IMR-90 (cell line): Measurements from ENCODE around the gene FGF19. TPM values are rescaled to one million over a fixed set of nuclear protein-coding genes. Genes with fewer than 3 reads are reported as not detected.

ENCODE experiments used
- ATAC-seq: fragments of 200-7000 bp; cut with Tn5 transposase; 2 replicates; pipeline ENCODE4 v1.9.1; 2020; ENCODE audit warnings: low read depth, mild to moderate bottlenecking, moderate library complexity
- BruUV-seq: library from RNA; stranded (reverse); fragments of 400-500 nt; replicated peaks from 2 replicates; lab custom pipeline; 2021; lab: Mats Ljungman, UMichigan
- CTCF ChIA-PET: fragments of 300-600 bp; formaldehyde crosslinking; extraction: SDS; loops from one replicate; lab custom pipeline; 2021; ENCODE audit warnings: antibody characterized with exemption; lab: Yijun Ruan, JAX
- POLR2A ChIA-PET: fragments of 300-600 bp; sonication (Branson Sonifier 250); formaldehyde crosslinking; loops from one replicate; lab custom pipeline; 2022; ENCODE audit warnings: antibody characterized with exemption; ENCODE audit not compliant: unreplicated experiment; lab: Charles Lee
- DNase-seq: peaks from one replicate; pipeline ENCODE4 v3.0.0; 2013
- H2AFZ ChIP-seq: replicated peaks from 2 replicates; pipeline ENCODE3; 2013; ENCODE audit warnings: low read length, mild to moderate bottlenecking; ENCODE audit not compliant: poor library complexity
- H2AK5ac ChIP-seq: 2 replicates; pipeline ENCODE4 v1.6.1; 2013; ENCODE audit warnings: low read depth, low read length, inconsistent platforms
- H2AK9ac ChIP-seq: replicated peaks from 2 replicates; pipeline ENCODE3; 2013; ENCODE audit warnings: mild to moderate bottlenecking, low read depth, low read length, moderate library complexity; ENCODE audit not compliant: poor library complexity
- H2BK120ac ChIP-seq: 2 replicates; pipeline ENCODE4 v1.6.1; 2013; ENCODE audit warnings: low read depth, low read length, inconsistent platforms
- H2BK15ac ChIP-seq: 3 replicates; pipeline ENCODE4 v1.6.1; 2013; ENCODE audit warnings: low read depth, low read length, inconsistent platforms
- H2BK20ac ChIP-seq: 2 replicates; pipeline ENCODE4 v1.6.1; 2013; ENCODE audit warnings: low read depth, mild to moderate bottlenecking, inconsistent platforms, low read length, moderate library complexity
- H2BK5ac ChIP-seq: 2 replicates; pipeline ENCODE4 v1.6.1; 2013; ENCODE audit warnings: mild to moderate bottlenecking, low read depth, low read length, inconsistent platforms; ENCODE audit not compliant: poor library complexity, severe bottlenecking
- H3K14ac ChIP-seq: replicated peaks from 2 replicates; pipeline ENCODE4 v1.6.1; 2013; ENCODE audit warnings: low read depth, low read length, inconsistent platforms
- H3K18ac ChIP-seq: 2 replicates; pipeline ENCODE4 v1.6.1; 2013; ENCODE audit warnings: low read depth, low read length, control low read depth
- H3K23ac ChIP-seq: 2 replicates; pipeline ENCODE4 v1.6.1; 2013; ENCODE audit warnings: low read depth, low read length, inconsistent platforms
- H3K27ac ChIP-seq: 2 replicates; pipeline ENCODE4 v1.5.1; 2013; ENCODE audit warnings: mild to moderate bottlenecking, control low read depth, low read length; ENCODE audit not compliant: insufficient read depth
- H3K27me3 ChIP-seq: 2 replicates; pipeline ENCODE4 v1.6.1; 2013; ENCODE audit warnings: low read length; ENCODE audit not compliant: control insufficient read depth, insufficient read depth
- H3K36me3 ChIP-seq: 2 replicates; pipeline ENCODE4 v1.6.1; 2013; ENCODE audit warnings: low read length, mixed read lengths; ENCODE audit not compliant: control insufficient read depth, insufficient read depth
- H3K4ac ChIP-seq: 2 replicates; pipeline ENCODE4 v1.6.1; 2013; ENCODE audit warnings: low read depth, low read length, inconsistent platforms
- H3K4me1 ChIP-seq: 2 replicates; pipeline ENCODE4 v1.6.1; 2013; ENCODE audit warnings: low read length, mixed read lengths; ENCODE audit not compliant: control insufficient read depth, insufficient read depth
- H3K4me2 ChIP-seq: 2 replicates; pipeline ENCODE4 v1.6.1; 2013; ENCODE audit warnings: low read depth, mild to moderate bottlenecking, control low read depth, low read length, moderate library complexity
- H3K4me3 ChIP-seq: 2 replicates; pipeline ENCODE4 v1.5.1; 2013; ENCODE audit warnings: low read depth, mild to moderate bottlenecking, control low read depth, low read length, moderate library complexity; ENCODE audit not compliant: insufficient read depth
- H3K56ac ChIP-seq: 2 replicates; pipeline ENCODE4 v1.6.1; 2013; ENCODE audit warnings: low read length, inconsistent platforms; ENCODE audit not compliant: insufficient read depth; ENCODE audit errors: extremely low read depth
- H3K79me1 ChIP-seq, 2 experiments: 2 replicates each; pipeline ENCODE4 v1.6.1; 2013; ENCODE audit warnings: low read length in 2 of 2, inconsistent platforms in 1 of 2, low read depth in 1 of 2
- H3K9ac ChIP-seq: 2 replicates; pipeline ENCODE4 v1.6.1; 2013; ENCODE audit warnings: low read depth, low read length, control low read depth
- H3K9me1 ChIP-seq: 2 replicates; pipeline ENCODE4 v1.6.1; 2013; ENCODE audit warnings: low read length, inconsistent platforms; ENCODE audit not compliant: insufficient read depth
- H3K9me3 ChIP-seq: 2 replicates; pipeline ENCODE4 v1.6.1; 2013; ENCODE audit warnings: low read length; ENCODE audit not compliant: control insufficient read depth, insufficient read depth
- H4K20me1 ChIP-seq: 2 replicates; pipeline ENCODE4 v1.6.1; 2013; ENCODE audit warnings: low read length, inconsistent platforms; ENCODE audit not compliant: insufficient read depth
- H4K5ac ChIP-seq: 2 replicates; pipeline ENCODE4 v1.6.1; 2013; ENCODE audit warnings: mild to moderate bottlenecking, low read depth, low read length, control low read depth
- H4K8ac ChIP-seq, 2 experiments: 2 replicates each; pipeline ENCODE4 v1.6.1; 2013; ENCODE audit warnings: low read depth in 2 of 2, low read length in 2 of 2, control low read depth in 1 of 2, inconsistent platforms in 1 of 2
- H4K91ac ChIP-seq: 2 replicates; pipeline ENCODE4 v1.6.1; 2013; ENCODE audit warnings: low read depth, low read length, inconsistent platforms; ENCODE audit not compliant: insufficient read depth
- BHLHE40 ChIP-seq: fragments of 150-350 bp; IDR thresholded peaks from 2 replicates; pipeline ENCODE4 v1.6.1; 2016; ENCODE audit warnings: mild to moderate bottlenecking, low read depth, low read length
- CEBPB ChIP-seq: IDR thresholded peaks from 2 replicates; pipeline ENCODE4 v1.6.1; 2012; ENCODE audit warnings: low read depth, low read length, improper control_type of control experiment
- CHD1 ChIP-seq: IDR thresholded peaks from 2 replicates; pipeline ENCODE4 v1.6.1; 2012; ENCODE audit warnings: low read depth, low read length, improper control_type of control experiment
- CTCF ChIP-seq: conservative IDR thresholded peaks from 2 replicates; pipeline ENCODE4 v1.5.1; 2012; ENCODE audit warnings: mild to moderate bottlenecking, low read depth, low read length, improper control_type of control experiment
- ELK1 ChIP-seq: fragments of 150-350 bp; IDR thresholded peaks from 2 replicates; pipeline ENCODE4 v1.6.1; 2016; ENCODE audit warnings: low read depth, mild to moderate bottlenecking, low read length, moderate library complexity, borderline replicate concordance
- MAFK ChIP-seq: IDR thresholded peaks from 2 replicates; pipeline ENCODE4 v1.6.1; 2012; ENCODE audit warnings: low read depth, low read length, improper control_type of control experiment
- MAZ ChIP-seq: IDR thresholded peaks from 2 replicates; pipeline ENCODE4 v1.6.1; 2012; ENCODE audit warnings: low read depth, mild to moderate bottlenecking, low read length, improper control_type of control experiment, moderate library complexity, borderline replicate concordance
- NFE2L2 ChIP-seq: fragments of 150-350 bp; IDR thresholded peaks from 2 replicates; pipeline ENCODE4 v1.6.1; 2016; ENCODE audit warnings: low read depth, mild to moderate bottlenecking, low read length
- POLR2A ChIP-seq: IDR thresholded peaks from 2 replicates; pipeline ENCODE4 v1.6.1; 2012; ENCODE audit warnings: mild to moderate bottlenecking, low read depth, low read length
- RAD21 ChIP-seq: IDR thresholded peaks from 2 replicates; pipeline ENCODE4 v1.6.1; 2012; ENCODE audit warnings: low read length, improper control_type of control experiment
- RFX5 ChIP-seq: IDR thresholded peaks from 2 replicates; pipeline ENCODE4 v1.8.0; 2012; ENCODE audit warnings: low read depth, mild to moderate bottlenecking, low read length, moderate library complexity
- SMC3 ChIP-seq: fragments of 150-350 bp; IDR thresholded peaks from 2 replicates; pipeline ENCODE4 v1.6.1; 2016; ENCODE audit warnings: low read depth, mild to moderate bottlenecking, antibody characterized with exemption, low read length, moderate library complexity
- dilution Hi-C: fragments of 300-500 bp; cut with HindIII; formaldehyde crosslinking; loops from one replicate; pipeline ENCODE4 v1.14.3; 2018; ENCODE audit warnings: low sequenced_read_pairs; ENCODE audit not compliant: unreplicated experiment
- in situ Hi-C: fragments of 300-500 bp; cut with MboI; formaldehyde crosslinking; loops from 3 replicates; pipeline ENCODE4 v1.14.3; 2019; ENCODE audit warnings: low sequenced_read_pairs, inconsistent platforms, mixed read lengths
- intact Hi-C: fragments of 100-400 bp; cut with micrococcal nuclease; formaldehyde crosslinking; loops from 2 replicates; pipeline ENCODE4 v1.10.0; 2022
- polyA plus RNA-seq, 3 experiments: library from polyadenylated mRNA; depleted of rRNA; stranded (reverse); fragments of >200 nt; gene quantifications; 2 replicates each; pipeline ENCODE4 v1.2.3, GENCODE V29; 2012; ENCODE audit warnings: low replicate concordance in 1 of 3
- total RNA-seq: library from RNA; depleted of rRNA; stranded (reverse); fragments of >200 nt; gene quantifications from 2 replicates; pipeline ENCODE4 v1.2.3, GENCODE V29; 2012
- TF ChIP-seq, protein P1 (sequence below): fragments of 150-350 bp; IDR thresholded peaks from 2 replicates; pipeline ENCODE4 v1.6.1; 2017; ENCODE audit warnings: mild to moderate bottlenecking, antibody characterized with exemption, low read length, low read depth

The FGF19 gene
- total and polyA plus RNA-seq, 2 of the 4 experiments (the other 2 are of a cell fraction), result not detected

- Histone ChIP-seq H2BK15ac (no peak overlapping the region), H2BK20ac (no peak overlapping the region), H4K8ac (no peak overlapping the region), H2AK5ac (no peak overlapping the region), H3K36me3 (no peaks in the 10 kb centered on the region), H4K20me1 (no peaks in the 10 kb centered on the region), H3K9me3 (peaks cover 6% of the 10 kb centered on the region), H3K9me1 (no peaks in the 10 kb centered on the region), H4K91ac (no peak overlapping the region), H2AFZ (no peak overlapping the region), H2BK5ac (no peak overlapping the region), H3K56ac (no peak overlapping the region), H3K4me1 (no peaks in the 10 kb centered on the region), H3K23ac (no peak overlapping the region), H3K4me2 (no peak overlapping the region), H2BK120ac (no peak overlapping the region), H3K27me3 (peaks cover 28% of the 10 kb centered on the region), H3K4me3 (no peak overlapping the region), H3K27ac (no peak overlapping the region), H3K4ac (no peak overlapping the region), H2AK9ac (no peak overlapping the region), H3K9ac (no peak overlapping the region), H4K5ac (no peak overlapping the region), H3K79me1 (no peaks in the 10 kb centered on the region), H3K18ac (no peak overlapping the region), H3K14ac (no peak overlapping the region)
- POLR2A ChIA-PET, result no interaction called here
- intact Hi-C loops (no loop called here), dilution Hi-C loops (no loop called here), in situ Hi-C loops (no loop called here)
- ATAC-seq (no peak), DNase-seq (no peak)
- CTCF ChIA-PET, result no interaction called here
- TF ChIP-seq ELK1, result no peak
- no peak for TF ChIP-seq CTCF
- TF ChIP-seq MAFK, result no peak
- no peak for TF ChIP-seq NFE2L2
- TF ChIP-seq, protein P1, sequence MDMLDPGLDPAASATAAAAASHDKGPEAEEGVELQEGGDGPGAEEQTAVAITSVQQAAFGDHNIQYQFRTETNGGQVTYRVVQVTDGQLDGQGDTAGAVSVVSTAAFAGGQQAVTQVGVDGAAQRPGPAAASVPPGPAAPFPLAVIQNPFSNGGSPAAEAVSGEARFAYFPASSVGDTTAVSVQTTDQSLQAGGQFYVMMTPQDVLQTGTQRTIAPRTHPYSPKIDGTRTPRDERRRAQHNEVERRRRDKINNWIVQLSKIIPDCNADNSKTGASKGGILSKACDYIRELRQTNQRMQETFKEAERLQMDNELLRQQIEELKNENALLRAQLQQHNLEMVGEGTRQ, result no peak
- TF ChIP-seq BHLHE40, result no peak
- TF ChIP-seq CEBPB, result no peak
- no peak for TF ChIP-seq MAZ
- no peak for TF ChIP-seq POLR2A
- no peak for TF ChIP-seq RAD21
- TF ChIP-seq SMC3, result no peak
- no peak for TF ChIP-seq CHD1
- TF ChIP-seq RFX5, result no peak
- no TSS peak for BruUV-seq
Observed at GRCh38 chr11:69692422-69692821, 11.4 kb downstream of the FGF19 start.
